Spleen (tissue), 7 donors: Measurements from ENCODE around the gene OGT.

Experiments
- POLR2A ChIP-seq, 3 donors: fragments of 450-650 bp; IDR thresholded peaks; one replicate each; pipeline ENCODE4 v1.5.1; 2017; ENCODE audit warnings: antibody characterized with exemption in 3 of 3, mild to moderate bottlenecking in 1 of 3
- POLR2AphosphoS5 ChIP-seq, 3 donors: sonication (generic); formaldehyde crosslinking; IDR thresholded peaks; one replicate each; pipeline ENCODE4 v1.5.1; 2017; ENCODE audit warnings: antibody characterized with exemption in 3 of 3
- TF ChIP-seq, protein P1 (sequence below), 11 experiments: fragments of 200-600 bp in 7 of 11; fragments of 450-650 bp in 4 of 11; sonication (generic) in 4 of 11; IDR thresholded peaks in 8 of 11; conservative IDR thresholded peaks in 3 of 11; 1 replicate in 7 of 11; 2 replicates in 4 of 11; pipeline versions ENCODE4 v1.4.0 to v1.8.0; 2016 to 2021; ENCODE audit warnings: antibody characterized with exemption in 11 of 11, inconsistent platforms in 4 of 11, mild to moderate bottlenecking in 1 of 11
- donor health status: DM: no; HTN: no; CAD: no; lungs with moderate emphysema.
- donor health status: DM: no; HTN: no; CAD: no.
- donor health status: DM: no; HTN: no; CAD: no.

DNA sequence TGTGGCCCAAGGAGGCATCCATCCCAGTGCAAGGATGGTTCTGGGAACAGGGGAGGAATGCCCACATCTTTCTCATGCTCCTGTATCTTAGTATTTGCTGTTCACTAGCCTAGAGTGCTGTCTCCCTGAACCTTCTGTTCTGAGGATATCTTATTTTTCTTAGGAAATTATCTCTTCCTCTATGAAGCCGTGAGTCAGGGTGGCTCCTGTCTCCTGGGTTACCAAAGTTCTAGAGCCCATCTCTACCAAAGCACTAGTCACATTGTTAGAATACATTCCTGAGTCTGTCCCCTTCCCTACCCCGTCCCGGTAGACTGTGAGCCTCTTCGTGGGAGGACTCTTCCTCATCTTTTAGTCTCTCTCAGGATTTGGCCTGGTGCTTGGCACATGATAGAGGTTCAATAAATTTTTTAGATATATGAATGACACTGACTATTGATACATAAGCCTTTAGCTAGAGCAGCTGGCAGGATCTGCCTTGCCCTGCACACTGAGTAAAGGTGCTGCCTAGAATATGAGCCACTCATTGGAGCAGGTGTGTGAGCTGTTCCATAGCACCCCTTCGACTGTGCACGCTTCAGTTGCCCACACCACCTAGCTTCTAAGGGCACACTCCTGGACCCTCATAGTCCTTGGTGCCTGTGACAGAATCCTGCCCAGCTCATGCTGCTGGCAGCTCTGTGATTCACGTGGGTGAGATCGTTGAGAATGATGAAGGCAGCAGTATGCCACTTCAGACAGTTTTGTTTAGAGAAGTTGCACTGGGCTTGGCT lies 72.1 kb downstream of the OGT start:
- TF ChIP-seq, protein P1, sequence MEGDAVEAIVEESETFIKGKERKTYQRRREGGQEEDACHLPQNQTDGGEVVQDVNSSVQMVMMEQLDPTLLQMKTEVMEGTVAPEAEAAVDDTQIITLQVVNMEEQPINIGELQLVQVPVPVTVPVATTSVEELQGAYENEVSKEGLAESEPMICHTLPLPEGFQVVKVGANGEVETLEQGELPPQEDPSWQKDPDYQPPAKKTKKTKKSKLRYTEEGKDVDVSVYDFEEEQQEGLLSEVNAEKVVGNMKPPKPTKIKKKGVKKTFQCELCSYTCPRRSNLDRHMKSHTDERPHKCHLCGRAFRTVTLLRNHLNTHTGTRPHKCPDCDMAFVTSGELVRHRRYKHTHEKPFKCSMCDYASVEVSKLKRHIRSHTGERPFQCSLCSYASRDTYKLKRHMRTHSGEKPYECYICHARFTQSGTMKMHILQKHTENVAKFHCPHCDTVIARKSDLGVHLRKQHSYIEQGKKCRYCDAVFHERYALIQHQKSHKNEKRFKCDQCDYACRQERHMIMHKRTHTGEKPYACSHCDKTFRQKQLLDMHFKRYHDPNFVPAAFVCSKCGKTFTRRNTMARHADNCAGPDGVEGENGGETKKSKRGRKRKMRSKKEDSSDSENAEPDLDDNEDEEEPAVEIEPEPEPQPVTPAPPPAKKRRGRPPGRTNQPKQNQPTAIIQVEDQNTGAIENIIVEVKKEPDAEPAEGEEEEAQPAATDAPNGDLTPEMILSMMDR (IDR thresholded peaks at IDR 0.05 in 8 of 11, conservative IDR thresholded peaks at IDR 0.05 in 3 of 11): no peak
- TF ChIP-seq POLR2A (IDR thresholded peaks at IDR 0.05) (no peak), POLR2AphosphoS5 (IDR thresholded peaks at IDR 0.05) (no peak)
